HepG2 (cell line): ENCODE results near the gene ABCA4. TPM values are rescaled to one million over a fixed set of nuclear protein-coding genes. Genes with fewer than 3 reads are reported as not detected.

Source experiments
- ATAC-seq: fragments of 200-7000 bp; cut with Tn5 transposase; 3 replicates; pipeline ENCODE4 v1.9.1; 2020; ENCODE audit warnings: mild to moderate bottlenecking, moderate library complexity
- BruUV-seq: library from RNA; stranded (reverse); fragments of 400-500 nt; replicated peaks from 2 replicates; lab custom pipeline; 2021; lab: Mats Ljungman, UMichigan
- CTCF ChIA-PET: fragments of 300-600 bp; formaldehyde crosslinking; extraction: SDS; loops from one replicate; lab custom pipeline; 2021; ENCODE audit warnings: low total read pairs, inconsistent platforms, low intra/inter-chr PET ratio; lab: Yijun Ruan, JAX
- POLR2A ChIA-PET: fragments of 350-600 bp; sonication (Branson Sonifier 250); formaldehyde crosslinking; loops from one replicate; lab custom pipeline; 2020; ENCODE audit warnings: antibody characterized with exemption, inconsistent platforms; lab: Yijun Ruan, JAX
- DNase-seq: peaks from one replicate; pipeline ENCODE4 v3.0.0-alpha.2; 2015; ENCODE audit warnings: low spot score
- FAIRE-seq: peaks from 3 replicates; lab custom pipeline; 2011; peaks lifted over from hg19 to GRCh38; lab: Jason Lieb, UNC
- H2AFZ ChIP-seq: one replicate; pipeline ENCODE4 v1.6.1; 2011; ENCODE audit warnings: low read length, inconsistent platforms
- H3K27ac ChIP-seq: fragments of 300-600 bp; 3 replicates; pipeline ENCODE4 v1.8.0; 2011; ENCODE audit warnings: mixed run types, mild to moderate bottlenecking, mixed read lengths, low read length, inconsistent platforms; ENCODE audit not compliant: insufficient read depth; ENCODE audit errors: extremely low read length
- H3K27me3 ChIP-seq, 2 experiments: fragments of 200-600 bp in 1 of 2; 2 replicates in 1 of 2; 3 replicates in 1 of 2; pipeline versions ENCODE4 v1.6.0 to v1.8.0; 2011; ENCODE audit warnings: low read length in 2 of 2, mild to moderate bottlenecking in 2 of 2, moderate library complexity in 2 of 2, inconsistent platforms in 1 of 2; ENCODE audit not compliant: insufficient read depth in 2 of 2, control insufficient read depth in 1 of 2
- H3K36me3 ChIP-seq, 2 experiments: fragments of 200-600 bp in 1 of 2; replicated peaks in 1 of 2; 2 replicates in 1 of 2; 3 replicates in 1 of 2; pipeline versions ENCODE4 v1.5.1 to v1.8.0; 2011; ENCODE audit warnings: low read length in 2 of 2, inconsistent platforms in 1 of 2; ENCODE audit not compliant: insufficient read depth in 2 of 2, control insufficient read depth in 1 of 2
- H3K4me1 ChIP-seq: 2 replicates; pipeline ENCODE4 v1.5.1; 2012; ENCODE audit warnings: low read length, inconsistent platforms; ENCODE audit not compliant: insufficient read depth
- H3K4me2 ChIP-seq: 2 replicates; pipeline ENCODE4 v1.6.0; 2011; ENCODE audit warnings: low read depth, low read length, inconsistent platforms
- H3K4me3 ChIP-seq, 3 experiments: fragments of 200-600 bp in 1 of 3; sonication (generic), shearing (Covaris generic) in 1 of 3; replicated peaks in 1 of 3; 2 replicates each; pipeline ENCODE4 v1.5.1; 2011 to 2016; ENCODE audit warnings: low read length in 3 of 3, inconsistent platforms in 2 of 3, low read depth in 2 of 3, mild to moderate bottlenecking in 2 of 3, control low read depth in 1 of 3, mixed read lengths in 1 of 3; ENCODE audit not compliant: insufficient read depth in 1 of 3
- H3K79me2 ChIP-seq: one replicate; pipeline ENCODE4 v1.6.1; 2011; ENCODE audit warnings: low read length, inconsistent platforms; ENCODE audit not compliant: insufficient read depth
- H3K9ac ChIP-seq: 2 replicates; pipeline ENCODE4 v1.6.0; 2011; ENCODE audit warnings: mild to moderate bottlenecking, low read depth, low read length, inconsistent platforms; ENCODE audit not compliant: insufficient read depth
- H3K9me3 ChIP-seq: 2 replicates; pipeline ENCODE4 v1.5.1; 2012; ENCODE audit warnings: mild to moderate bottlenecking, low read length
- H4K20me1 ChIP-seq: 2 replicates; pipeline ENCODE4 v1.6.0; 2011; ENCODE audit warnings: inconsistent platforms, mild to moderate bottlenecking, low read length, moderate library complexity; ENCODE audit not compliant: insufficient read depth
- MTERF4 ChIP-seq: sonication (generic); formaldehyde crosslinking; IDR thresholded peaks from 2 replicates; pipeline ENCODE4 v1.8.0; 2023; ENCODE audit warnings: mild to moderate bottlenecking, missing genetic modification reagents
- NR2F6 ChIP-seq, 2 experiments: IDR thresholded peaks; 2 replicates each; pipeline ENCODE4 v1.6.1; 2016; ENCODE audit warnings: antibody characterized with exemption in 1 of 2, mild to moderate bottlenecking in 1 of 2
- RARA ChIP-seq: IDR thresholded peaks from 2 replicates; pipeline ENCODE4 v1.6.1; 2016; ENCODE audit warnings: missing genetic modification reagents, missing compliant biosample characterization
- SP1 ChIP-seq, 2 experiments: fragments of 450-650 bp in 1 of 2; sonication (generic) in 1 of 2; formaldehyde crosslinking in 1 of 2; IDR thresholded peaks; 2 replicates each; pipeline versions ENCODE4 v1.4.0 to v1.6.1; 2016 to 2020; ENCODE audit warnings: missing genetic modification reagents in 1 of 2
- SRSF4 ChIP-seq: fragments of 200-400 bp; formaldehyde crosslinking; IDR thresholded peaks from one replicate; pipeline ENCODE4 v1.6.1; 2018; ENCODE audit warnings: mild to moderate bottlenecking, low read depth, low read length, moderate library complexity; ENCODE audit not compliant: poor library complexity, severe bottlenecking
- TEF ChIP-seq: sonication (generic); formaldehyde crosslinking; IDR thresholded peaks from 2 replicates; pipeline ENCODE4 v1.5.0; 2020; ENCODE audit warnings: missing genetic modification reagents
- ZFP91 ChIP-seq: sonication (generic); formaldehyde crosslinking; IDR thresholded peaks from 2 replicates; pipeline ENCODE4 v1.9.0; 2022; ENCODE audit warnings: missing genetic modification reagents, mild to moderate bottlenecking, borderline replicate concordance
- ZNF12 ChIP-seq: sonication (generic); formaldehyde crosslinking; IDR thresholded peaks from 2 replicates; pipeline ENCODE4 v1.5.0; 2020; ENCODE audit warnings: missing genetic modification reagents
- ZNF354B ChIP-seq: sonication (generic); formaldehyde crosslinking; IDR thresholded peaks from 2 replicates; pipeline ENCODE4 v1.8.0; 2022; ENCODE audit warnings: mild to moderate bottlenecking, missing genetic modification reagents
- ZNF749 ChIP-seq: sonication (generic); formaldehyde crosslinking; IDR thresholded peaks from 2 replicates; pipeline ENCODE4 v1.8.0; 2022; ENCODE audit warnings: mild to moderate bottlenecking, missing genetic modification reagents, moderate library complexity, borderline replicate concordance
- WGBS: methylation state at CpG from one replicate; pipeline ENCODE4 v1.1.6; 2017; ENCODE audit warnings: low lambda C conversion rate; 5-methylcytosine and 5-hydroxymethylcytosine counted together
- in situ Hi-C: cut with HindIII; loops from 2 replicates; pipeline ENCODE4 v1.10.0; 2017; ENCODE audit warnings: low pct_unique_long_range_greater_than_20kb; ENCODE audit not compliant: extremely low pct_ligation_motif_present
- intact Hi-C: fragments of 100-400 bp; cut with micrococcal nuclease; formaldehyde crosslinking; loops from one replicate; pipeline ENCODE4 v1.10.0; 2022; ENCODE audit not compliant: unreplicated experiment
- polyA plus RNA-seq, 8 experiments: library from polyadenylated mRNA; depleted of rRNA in 3 of 8; stranded (reverse) in 7 of 8; unstranded in 1 of 8; fragments of >200 nt; fragmentation: Illumina TruSeq in 4 of 8; extraction: Trizol in 4 of 8; gene quantifications; 2 replicates each; pipeline versions ENCODE4 v1.2.1 to v1.2.3, GENCODE V29; 2011 to 2016; ENCODE audit warnings: low read depth in 4 of 8, missing spikeins in 1 of 8, mixed read lengths in 1 of 8; ENCODE audit not compliant: insufficient read depth in 1 of 8
- total RNA-seq, 5 experiments: library from RNA; depleted of rRNA; stranded (reverse); fragments of >200 nt; fragmentation: Illumina TruSeq; extraction: Trizol; gene quantifications; 2 replicates each; pipeline ENCODE4 v1.2.3, GENCODE V29; 2016; ENCODE audit warnings: low read depth in 1 of 5

ABCA4 gene
- total and polyA plus RNA-seq, 2 of the 13 experiments (the other 11 are each of a cell fraction or from before 2014, with no cell fraction given) = 0.24 to 0.67 TPM

DNA sequence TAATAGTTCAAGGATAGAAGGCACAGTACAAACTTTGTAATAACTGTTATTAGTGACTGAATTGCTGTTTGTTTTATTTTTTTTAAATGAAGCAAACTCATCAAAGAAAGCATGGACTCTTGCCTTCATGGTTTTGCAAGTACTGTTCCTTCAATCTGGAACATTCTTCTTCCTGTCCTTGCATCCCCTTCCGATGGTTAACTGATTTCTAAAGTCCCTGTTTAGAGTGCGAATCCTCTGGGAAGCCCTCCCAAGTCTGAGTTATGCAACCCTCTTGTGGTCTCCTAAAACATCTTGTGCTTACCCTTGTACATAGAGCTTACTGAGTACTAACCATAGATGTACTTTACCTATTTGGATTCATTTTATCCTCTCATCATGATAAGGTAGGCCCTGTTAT is 159.5 kb downstream of the ABCA4 start:
- POLR2A ChIA-PET = interaction anchor here (4.3 kb wide), 1 partner anchor 19 kb away, joined by 30 read pairs; no protein-coding TSS in a partner anchor
- peaks cover 83% of the 10 kb centered on the region for H3K4me1 ChIP-seq
- 27% methylated on average over 2 of the region's 2 CpGs for WGBS

More for the DNA sequence above, 159.5 kb downstream of the ABCA4 start:
- Histone ChIP-seq H3K9me3 (no peaks in the 10 kb centered on the region; the same call in 1 of the 2 replicates), H3K36me3 (no peaks in the 10 kb centered on the region), H4K20me1 (no peaks in the 10 kb centered on the region), H3K27ac (no peak overlapping the region), H3K27me3 (no peaks in the 10 kb centered on the region), H3K9ac (no peak overlapping the region), H3K4me2 (no peak overlapping the region), H3K79me2 (no peaks in the 10 kb centered on the region), H3K4me3 (no peak overlapping the region), H2AFZ (no peak overlapping the region)
- in situ Hi-C loops = no loop called here
- DNase-seq (no peak), ATAC-seq (no peak), FAIRE-seq (no peak)
- BruUV-seq = no TSS peak
- intact Hi-C loops = no loop called here
- TF ChIP-seq ZNF354B (CRISPR knock-in tag) (no peak), ZFP91 (CRISPR knock-in tag) (no peak), SRSF4 (no peak), ZNF12 (CRISPR knock-in tag) (no peak), SP1 (IDR thresholded peaks at IDR 0.05) (no peak), SP1 (CRISPR knock-in tag; IDR thresholded peaks at IDR 0.05) (no peak), TEF (CRISPR knock-in tag) (no peak), RARA (CRISPR knock-in tag) (0 out of 2 replicates have a peak, but pooled peaks have one; percentile 19), NR2F6 (IDR thresholded peaks at IDR 0.05) (0 out of 2 replicates have a peak, but pooled peaks have one; percentile 19), NR2F6 (CRISPR knock-in tag; IDR thresholded peaks at IDR 0.05) (no peak), ZNF749 (CRISPR knock-in tag) (no peak), MTERF4 (CRISPR knock-in tag) (no peak)
- CTCF ChIA-PET = no interaction called here
